SK-N-SH (cell line): Measurements from ENCODE around the gene MED15.

Experiments used
- CTCF ChIP-seq: fragments of 200-600 bp; sonication (generic); IDR thresholded peaks from 2 replicates; pipeline ENCODE4 v1.6.1; 2017; ENCODE audit warnings: antibody characterized with exemption, mild to moderate bottlenecking, moderate library complexity
- GATA2 ChIP-seq: sonication (generic); formaldehyde crosslinking; IDR thresholded peaks from 2 replicates; pipeline ENCODE4 v1.5.0; 2020; ENCODE audit warnings: mild to moderate bottlenecking, missing genetic modification reagents
- PBX3 ChIP-seq: IDR thresholded peaks from 2 replicates; pipeline ENCODE4; 2012
- SMC3 ChIP-seq: IDR thresholded peaks from 2 replicates; pipeline ENCODE4 v1.6.1; 2012; ENCODE audit warnings: low read depth, low read length, improper control_type of control experiment
- TEAD4 ChIP-seq: IDR thresholded peaks from 2 replicates; pipeline ENCODE4 v1.4.0; 2012; ENCODE audit warnings: mild to moderate bottlenecking, borderline replicate concordance; ENCODE audit not compliant: insufficient read depth
- USF2 ChIP-seq: fragments of 150-350 bp; IDR thresholded peaks from 2 replicates; pipeline ENCODE4 v1.6.1; 2017; ENCODE audit warnings: antibody characterized with exemption, low read length, low read depth, borderline replicate concordance
- YY1 ChIP-seq: IDR thresholded peaks from 2 replicates; pipeline ENCODE4 v1.4.0; 2012; ENCODE audit warnings: low read depth, mild to moderate bottlenecking

- TF ChIP-seq CTCF (no peak), TEAD4 (no peak), SMC3 (no peak), PBX3 (no peak), YY1 (no peak), USF2 (no peak), GATA2 (CRISPR knock-in tag) (no peak)
These were observed 38.5 kb downstream of the MED15 start for GRCh38 chr22:20545681-20546521.
